HG03045 (cell line): Measurements from ENCODE around the gene ZDHHC14.
"Not testable (repeated sequence)": the region's sequence is repeated elsewhere in the genome, so short reads cannot be mapped to it uniquely, and the experiment has no call there.

Experiments
- ATAC-seq: cut with Tn5 transposase; IDR thresholded peaks from one replicate; pipeline ENCODE4 v1.9.1; 2021; ENCODE audit warnings: mild to moderate bottlenecking, moderate library complexity; ENCODE audit not compliant: unreplicated experiment

Gene ZDHHC14

DNA sequence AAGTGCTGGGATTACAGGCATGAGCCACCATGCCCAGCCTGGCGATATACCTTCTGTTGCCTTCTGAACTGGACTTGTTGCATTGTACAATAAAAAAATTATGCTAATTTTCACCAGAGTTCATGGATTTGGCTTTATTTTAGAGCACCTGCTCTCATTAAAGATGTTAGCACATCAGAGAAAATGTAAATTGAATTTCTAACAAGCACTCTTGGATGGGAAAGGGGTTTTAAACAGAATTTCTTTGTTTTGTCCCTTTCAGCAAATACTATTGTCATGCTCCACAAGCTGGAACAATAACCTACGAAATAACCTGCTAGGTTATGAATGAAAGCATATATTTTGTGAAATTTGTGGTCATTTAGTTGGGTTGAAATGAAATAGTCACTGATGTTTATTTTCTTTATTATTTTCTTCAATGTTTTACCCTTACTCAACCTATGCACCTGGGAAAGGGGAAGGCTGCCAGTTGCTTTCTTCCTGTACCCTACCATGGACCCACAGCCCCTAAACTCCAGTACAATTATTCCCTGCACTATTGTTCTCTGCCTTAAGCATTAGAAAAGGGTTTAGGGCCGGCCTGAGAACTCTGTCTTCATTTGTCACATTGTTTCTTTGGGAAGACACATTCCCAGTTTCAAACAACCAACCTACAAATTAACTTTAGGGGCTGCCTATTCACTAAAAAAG, 22.2 kb downstream of the ZDHHC14 start:
- ATAC-seq, result no peak

DNA sequence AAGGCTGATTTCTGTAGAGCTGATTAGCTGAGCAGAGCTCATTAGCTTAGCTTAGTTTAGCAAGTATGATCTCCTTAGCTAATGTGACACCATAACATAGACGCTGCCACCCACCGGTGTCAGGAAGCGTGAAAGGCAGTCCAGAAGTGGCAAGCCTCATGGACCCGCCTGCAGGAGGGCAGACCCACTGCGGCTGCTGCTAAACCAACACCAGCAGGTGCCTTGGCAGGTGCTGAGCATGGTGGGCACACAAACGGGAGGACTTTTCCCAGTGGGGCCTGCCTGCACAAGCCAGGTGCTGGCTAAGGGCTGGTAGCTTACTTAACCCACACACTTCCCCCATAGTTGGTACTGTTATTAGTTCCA, 22.7 kb downstream of the ZDHHC14 start:
- ATAC-seq, result no peak

DNA sequence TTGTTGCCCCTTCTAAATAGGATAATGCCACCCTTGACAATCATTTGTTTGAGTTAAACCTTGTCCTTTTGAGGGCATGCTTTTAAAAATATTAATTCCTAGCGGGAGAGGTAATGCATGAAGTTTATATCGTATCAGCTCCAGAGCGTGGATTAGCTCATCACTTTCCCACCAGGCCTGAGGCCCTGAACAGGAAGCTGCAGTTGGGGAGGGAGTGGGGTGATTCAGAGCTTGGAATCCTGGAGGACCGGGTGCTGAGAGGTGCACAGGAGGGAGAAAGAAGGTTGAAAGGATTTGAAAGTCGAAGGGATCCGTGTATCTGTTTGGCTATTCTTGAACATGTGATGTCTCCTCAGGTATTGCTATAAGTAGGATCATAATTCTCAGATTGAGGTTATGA, 25.0 kb downstream of the ZDHHC14 start:
- no peak for ATAC-seq

DNA sequence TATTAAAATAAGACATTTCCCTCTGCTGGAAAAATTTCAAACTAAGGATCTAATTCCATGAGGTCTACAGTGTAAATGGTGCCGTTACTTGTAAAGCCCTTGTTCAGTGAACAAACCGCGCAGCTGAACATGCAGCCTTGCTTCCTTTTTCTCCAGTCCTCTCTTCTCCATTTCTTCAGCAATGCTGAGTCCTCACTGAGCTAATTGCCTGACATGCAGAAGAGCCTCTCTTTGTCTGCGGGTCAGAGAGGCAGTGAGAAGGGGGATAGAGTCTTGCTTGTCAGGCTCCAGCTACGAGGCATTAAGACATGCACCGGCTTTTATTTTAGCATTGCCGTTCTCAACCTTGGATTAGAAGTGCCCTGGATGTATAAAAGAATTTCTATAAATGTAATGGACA, 25.7 kb downstream of the ZDHHC14 start:
- ATAC-seq, result no peak

DNA sequence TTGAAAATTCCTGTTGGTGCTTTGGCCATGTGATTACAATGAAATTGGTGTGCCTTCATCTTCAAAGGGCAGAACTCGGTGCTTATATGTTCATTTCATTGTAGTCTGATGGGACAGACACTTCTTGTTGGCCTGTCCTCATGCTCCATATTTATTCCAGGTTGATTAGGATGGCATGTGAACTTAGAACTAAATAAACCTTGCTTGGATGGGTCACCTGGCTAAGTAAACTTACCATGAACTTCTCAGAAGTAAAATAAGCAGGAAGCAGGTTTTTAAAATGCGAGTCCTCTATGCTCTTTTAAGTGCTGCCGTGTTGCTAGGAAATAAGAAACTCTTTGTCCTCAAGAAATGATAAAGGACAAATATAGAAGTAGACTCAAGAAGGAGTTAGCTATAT, 26.7 kb downstream of the ZDHHC14 start:
- ATAC-seq, result no peak

DNA sequence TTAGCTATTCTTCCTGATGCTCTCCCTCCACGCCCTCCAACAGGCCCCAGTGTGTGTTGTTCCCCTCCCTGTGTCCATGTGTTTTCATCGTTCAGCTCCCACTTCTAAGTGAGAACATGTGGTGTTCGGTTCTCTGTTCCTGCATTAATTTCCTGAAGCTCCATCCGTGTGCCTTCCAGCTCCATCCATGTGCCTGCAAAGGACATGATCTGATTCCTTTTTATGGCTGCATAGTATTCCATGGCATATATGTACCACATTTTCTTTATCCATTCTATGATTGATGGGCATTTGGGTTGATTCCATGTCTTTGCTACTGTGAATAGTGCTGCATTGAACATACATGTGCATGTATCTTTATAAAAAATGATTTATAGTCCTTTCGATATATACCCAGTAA, 27.4 kb downstream of the ZDHHC14 start:
- ATAC-seq, result not testable (repeated sequence)

DNA sequence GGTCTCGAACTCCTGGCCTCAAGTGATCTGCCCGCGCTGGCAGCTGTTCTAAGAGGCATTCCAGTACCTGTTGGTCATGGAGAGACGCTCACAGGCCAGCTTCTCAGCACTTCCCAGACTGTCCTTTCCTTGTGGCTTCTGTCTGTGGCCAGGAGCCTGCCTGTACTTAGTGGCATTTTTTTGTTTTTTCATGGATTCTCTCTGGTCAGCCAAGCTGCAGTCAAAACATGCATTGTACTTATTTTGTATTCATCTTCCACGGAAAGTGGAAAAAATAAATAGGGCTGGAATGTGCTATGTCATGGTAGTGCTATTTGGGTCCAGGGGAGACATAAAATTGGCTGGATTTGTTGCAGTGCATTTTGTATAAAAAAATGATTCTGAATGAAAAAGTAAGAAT, 29.1 kb downstream of the ZDHHC14 start:
- ATAC-seq, result no peak

DNA sequence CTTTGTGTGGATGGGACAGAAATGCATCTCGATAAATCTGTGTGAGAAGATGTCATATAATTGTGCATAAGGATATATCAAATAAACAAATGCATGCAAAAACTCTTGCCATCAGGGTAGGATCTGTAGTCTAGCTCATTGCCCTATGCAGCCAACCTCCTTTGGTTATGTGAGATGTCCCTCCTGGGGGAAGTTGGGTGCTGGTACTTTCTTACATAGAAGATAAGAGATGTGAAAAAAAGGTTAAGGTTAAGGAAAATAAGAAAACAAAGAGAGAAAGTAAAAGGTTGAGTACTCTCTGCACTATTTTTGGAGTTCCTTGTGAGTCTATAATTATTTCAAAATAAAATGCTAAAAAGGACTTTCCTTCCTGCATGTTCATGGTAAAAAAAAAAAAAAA, 30.4 kb downstream of the ZDHHC14 start:
- ATAC-seq, result no peak

DNA sequence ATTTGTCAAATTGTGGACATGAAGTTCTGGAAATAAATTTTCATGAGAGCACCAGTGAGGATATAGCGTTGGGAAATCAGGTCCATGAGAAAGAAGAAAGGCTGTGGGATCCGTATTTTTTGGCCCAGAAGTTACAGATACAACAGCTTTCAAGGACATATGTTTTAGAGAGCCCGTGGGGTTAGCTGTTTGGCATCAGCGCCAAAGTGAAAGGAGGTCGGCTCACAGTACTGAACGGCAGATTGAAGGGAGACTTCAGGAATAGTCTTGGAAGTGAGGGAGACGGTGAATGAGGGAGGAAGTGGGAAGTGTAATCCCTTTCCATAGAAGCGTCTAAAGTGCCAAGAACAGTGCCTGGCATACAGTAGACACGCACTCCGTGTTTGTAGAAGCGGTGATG, 31.8 kb downstream of the ZDHHC14 start:
- no peak for ATAC-seq

DNA sequence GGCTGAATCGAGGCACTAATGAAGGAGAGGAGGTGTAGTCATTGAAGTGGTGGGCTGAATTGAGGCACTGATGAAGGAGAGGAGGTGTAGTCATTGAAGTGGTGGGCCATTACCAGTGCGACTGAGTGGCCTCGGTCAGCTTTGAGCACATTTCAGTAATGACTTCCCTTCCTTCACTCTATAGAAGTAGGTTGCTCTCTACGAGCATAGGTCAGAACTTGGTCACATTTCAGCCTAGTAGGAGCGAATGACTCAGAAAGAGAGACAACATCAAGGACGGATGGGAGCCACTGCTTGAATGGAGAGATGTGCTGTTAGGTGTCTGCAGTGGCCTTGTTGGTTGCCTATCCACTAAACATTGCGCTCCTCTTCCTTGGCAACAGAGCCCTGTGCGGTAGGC, 39.5 kb downstream of the ZDHHC14 start:
- no peak for ATAC-seq

DNA sequence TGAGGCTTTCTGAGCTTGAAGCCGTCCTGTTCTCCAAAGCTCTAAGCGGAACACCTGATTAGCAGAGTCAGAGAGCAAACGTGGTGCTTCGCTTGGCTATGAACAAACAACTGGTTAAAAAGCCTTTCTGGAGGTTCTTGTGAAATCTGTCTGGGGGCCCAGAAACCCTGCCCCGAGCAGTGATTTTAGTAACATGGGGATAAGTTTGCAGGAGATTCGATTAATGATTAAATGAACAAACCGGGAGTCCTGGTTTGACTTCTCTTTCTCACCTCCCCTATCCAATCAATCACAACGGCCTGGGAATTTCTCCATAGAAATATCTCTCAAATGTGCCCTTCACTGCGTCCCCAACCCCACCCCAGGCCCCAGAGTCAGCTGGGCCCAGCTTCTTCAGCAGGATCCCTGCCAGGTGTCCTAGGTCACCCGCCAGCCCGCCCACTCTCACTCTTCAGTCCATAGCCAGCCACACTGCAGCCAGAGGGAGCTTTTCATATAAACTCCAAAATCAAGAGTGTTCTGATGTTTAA, 43.6 kb downstream of the ZDHHC14 start:
- no peak for ATAC-seq

DNA sequence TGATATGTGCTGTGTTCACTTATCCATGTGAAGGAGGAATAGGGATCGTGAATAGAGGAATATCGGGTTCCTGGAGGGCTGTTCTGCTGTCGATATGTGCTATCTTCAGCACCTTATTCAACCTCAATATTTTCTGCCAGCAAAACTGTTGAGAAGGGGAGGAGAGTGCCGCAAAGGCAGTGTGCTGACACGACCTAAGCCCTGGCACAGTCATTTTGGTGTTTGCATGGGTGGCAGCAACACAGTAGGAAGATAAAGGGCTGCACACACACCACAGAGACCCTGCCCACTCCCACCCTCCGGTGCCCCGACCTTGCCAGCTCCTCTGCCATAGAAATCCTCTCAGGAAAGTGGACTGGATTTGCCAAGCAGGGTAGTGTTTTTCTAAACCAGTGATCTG, 47.0 kb downstream of the ZDHHC14 start:
- no peak for ATAC-seq

DNA sequence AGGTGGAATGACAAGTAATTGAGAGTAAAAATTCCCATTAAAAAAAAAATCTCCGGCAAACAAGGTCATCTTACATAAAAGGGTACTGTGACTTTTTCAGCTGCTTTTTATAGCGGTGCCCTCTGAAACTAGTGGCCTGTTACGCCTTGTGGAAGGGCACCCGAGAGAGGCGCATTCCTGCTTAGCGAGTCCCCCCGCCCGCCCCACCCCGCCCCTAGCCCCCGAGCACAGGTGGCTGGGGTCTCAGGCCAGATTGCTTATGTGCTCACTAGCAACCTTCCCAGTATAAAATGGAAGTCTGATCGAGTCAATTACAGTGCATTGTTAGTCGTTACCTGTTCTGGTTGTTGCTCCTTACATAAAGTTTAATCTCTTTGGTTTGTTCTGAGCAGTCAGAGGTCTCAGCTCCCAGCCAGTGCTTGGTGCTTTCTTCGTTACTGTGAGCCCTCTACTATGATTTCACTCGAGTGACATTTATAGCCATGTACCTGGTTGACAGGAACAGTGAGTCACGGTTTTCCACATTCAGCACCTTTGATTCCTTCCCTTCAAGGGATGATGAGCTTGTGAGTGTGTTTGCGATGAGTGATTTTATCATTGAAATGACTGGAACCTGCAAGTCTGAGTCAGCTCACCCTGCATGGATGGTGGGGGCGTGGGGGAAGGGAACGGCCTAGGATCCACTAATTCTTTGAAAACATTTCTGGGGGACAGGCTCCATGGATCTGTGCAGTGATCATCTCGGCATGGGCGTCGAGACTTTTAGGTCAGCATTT, 47.6 kb downstream of the ZDHHC14 start:
- no peak for ATAC-seq

DNA sequence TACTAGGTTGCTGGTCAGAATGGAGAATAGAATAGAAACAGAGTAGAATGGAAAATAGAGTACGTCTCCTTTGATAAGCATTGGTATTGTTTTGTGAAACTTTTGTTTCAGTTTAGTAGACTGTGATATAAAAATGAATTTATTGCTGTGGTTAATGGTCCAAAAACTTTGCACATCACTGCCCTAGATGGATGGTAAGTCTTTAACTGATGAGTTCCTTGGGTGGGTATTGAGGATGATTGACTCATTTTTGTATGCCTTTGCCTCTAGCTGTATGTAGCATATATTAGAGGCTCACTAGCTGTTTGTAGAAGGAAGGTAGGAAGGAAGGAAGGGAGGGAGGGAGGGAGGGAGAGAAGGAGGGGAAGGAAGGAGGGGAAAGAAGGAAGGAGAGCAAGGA, 48.3 kb downstream of the ZDHHC14 start:
- ATAC-seq, result no peak

DNA sequence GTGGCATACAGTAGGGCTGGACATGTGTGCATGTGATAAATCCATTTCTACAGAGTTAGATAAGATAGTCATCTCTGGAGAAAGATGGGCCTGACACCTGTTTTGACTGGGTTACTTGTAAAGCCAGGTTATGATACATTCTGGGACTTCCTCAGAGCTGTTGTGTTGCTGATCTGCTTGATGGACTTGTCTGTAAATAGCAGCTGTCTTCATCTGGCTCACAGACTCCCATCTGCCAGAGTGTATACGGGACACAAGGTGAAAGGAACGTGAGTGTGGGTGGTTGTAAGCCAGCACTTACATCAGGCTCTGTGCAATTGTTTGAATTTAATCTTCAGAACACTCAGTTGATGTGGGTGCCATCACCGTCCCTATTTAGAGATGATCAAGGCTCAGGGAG, 49.8 kb downstream of the ZDHHC14 start:
- no peak for ATAC-seq

DNA sequence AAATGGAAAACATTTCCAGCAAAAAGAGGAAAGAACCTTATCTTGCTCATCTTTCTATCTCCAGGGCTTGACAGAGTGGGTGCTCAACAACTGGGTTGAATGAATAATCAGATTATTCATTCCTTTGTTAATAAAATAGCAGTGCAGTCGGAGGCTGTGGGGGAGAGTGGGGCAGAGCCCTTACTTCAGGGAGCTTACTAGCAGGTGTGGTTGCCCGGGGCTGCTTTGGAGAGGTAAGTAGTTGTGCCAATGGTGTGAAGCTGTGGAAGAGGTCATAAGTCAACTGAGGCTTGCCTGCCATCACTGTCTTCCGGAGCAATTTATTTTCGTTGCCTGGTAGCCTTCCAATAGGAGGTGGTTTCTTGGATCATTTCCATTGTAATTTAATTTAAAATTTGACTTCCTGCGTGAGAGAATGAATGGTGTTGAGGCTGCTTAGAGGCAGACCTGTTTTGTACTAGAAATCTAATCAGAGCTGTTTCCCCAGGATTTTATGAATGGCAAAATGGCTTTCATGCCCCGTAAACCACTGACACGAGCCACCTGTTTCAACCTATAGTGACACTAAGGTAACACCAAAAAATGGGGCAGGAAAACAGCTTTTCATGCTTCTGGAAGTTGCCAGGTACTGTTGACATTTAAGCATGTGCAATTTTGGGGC, 51.4 kb downstream of the ZDHHC14 start:
- no peak for ATAC-seq

DNA sequence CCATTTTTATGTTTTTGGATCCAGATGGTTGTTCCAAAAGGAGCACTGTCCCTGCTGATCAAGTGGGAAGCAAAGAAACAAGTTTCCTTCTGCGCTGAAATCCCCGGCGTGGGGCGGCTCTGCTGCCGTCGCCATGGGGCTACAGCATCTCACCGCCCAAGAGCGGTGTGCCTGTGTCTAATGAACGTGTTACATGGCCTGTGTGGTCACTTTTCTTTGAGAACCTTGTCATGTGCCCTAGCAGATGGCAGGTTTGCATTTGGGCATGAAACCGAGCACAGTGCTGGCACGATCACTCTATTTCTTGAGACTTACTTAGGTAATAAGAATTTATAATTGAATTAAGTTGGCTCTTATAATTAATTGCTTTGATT, 51.9 kb downstream of the ZDHHC14 start:
- no peak for ATAC-seq

DNA sequence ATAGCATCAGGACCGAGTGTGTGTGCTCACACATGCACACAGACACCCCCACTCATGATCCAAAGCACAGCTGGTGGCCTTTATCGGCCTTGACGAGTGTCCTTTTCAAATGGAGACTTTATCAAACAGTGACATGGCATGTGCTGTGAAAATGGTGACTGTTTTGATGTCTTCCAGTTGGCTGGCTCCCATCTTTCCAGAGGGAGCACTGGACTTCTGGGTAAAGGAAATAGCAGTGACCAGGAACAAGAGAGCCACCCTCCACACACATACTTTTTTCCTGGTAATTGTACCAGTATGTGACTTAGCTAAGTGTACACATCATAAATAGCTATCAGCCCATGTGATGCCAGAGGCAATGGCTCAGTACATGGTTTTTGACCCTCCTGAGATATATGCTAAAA, 52.7 kb downstream of the ZDHHC14 start:
- no peak for ATAC-seq

DNA sequence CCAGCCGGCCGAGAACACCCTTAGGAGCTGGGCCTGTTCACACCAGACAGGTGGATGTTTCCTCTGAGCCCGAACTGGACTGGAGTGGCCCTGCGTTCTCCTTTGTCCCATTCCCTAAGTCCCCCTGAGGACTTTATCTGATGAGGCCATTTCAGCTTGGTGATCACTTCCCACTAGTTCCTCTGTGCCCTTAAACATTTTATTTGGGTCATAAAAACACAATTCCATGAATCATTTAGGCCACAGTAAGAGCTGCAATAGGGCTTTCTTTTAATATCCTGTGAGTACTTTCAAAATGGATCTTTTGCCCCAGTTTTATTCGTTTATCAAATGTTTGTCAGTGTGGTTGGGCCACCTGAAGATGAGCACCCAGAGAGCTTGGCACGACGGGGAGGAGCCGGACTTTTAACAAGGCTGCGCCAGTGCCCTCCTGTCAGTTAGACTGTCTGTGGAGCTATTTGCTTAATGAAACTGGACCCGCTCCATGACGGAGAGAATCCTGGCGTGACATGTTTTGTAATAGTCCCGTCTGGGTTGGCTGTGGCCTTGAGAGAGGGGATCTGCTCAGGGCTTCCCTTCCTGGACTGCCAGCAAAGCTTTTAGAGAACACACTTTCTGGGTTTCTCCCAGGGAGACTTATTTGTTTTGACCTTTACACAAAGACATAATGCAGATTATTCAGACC, 53.5 kb downstream of the ZDHHC14 start:
- no peak for ATAC-seq

DNA sequence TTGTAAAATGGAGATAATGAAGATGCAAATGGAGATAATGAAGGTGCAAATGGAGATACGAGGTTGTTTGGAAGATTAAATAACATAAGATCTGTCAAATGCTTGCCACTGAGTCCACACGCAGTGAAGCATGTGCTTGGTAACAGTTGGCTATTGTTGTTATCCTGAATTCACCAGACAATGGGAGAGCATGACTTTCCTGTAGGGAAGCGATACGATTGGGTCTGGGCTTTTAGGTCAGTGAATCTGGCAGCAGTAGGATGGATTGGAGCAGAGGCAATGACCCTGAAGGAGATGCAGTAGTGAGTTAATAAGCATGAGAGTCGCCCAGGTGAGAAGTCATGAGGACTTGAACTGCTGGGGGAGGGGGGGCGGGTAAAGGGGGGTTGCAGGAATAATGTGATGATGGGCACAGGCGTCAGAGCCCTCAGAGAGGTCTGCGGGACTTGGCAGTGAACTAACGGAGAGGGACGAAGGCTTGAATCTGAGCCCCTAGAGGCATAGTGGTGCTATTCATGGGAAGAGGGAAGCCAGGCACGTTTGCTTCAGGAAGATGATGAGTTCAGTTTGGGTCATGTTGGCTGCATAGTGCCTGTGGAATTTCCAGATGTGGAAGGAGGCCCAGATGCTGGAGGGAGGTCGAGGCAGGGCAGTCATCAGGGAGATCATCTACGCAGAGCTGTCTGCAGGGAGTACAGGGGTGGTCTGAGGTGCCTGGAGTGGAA, 55.4 kb downstream of the ZDHHC14 start:
- ATAC-seq, result no peak

DNA sequence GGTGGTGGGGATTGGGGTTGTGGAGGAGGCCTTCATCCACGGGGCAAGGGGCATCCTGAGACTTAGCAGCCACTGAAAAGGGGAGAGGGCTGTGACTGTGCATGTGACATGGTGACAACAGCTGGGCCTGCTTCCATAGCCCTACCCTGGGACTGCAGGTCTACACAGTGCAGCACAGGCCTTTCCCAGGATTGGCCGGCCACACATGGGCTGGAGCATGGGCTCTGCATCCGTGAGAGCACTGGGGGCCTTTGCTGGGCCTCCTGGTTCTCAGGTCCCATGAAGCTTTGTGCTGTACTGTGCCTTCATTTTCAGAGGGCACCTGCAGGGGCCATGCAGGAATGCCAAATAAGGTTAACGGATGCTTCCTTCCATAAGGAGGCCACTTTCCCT, 56.0 kb downstream of the ZDHHC14 start:
- no peak for ATAC-seq
